CD14-positive monocyte (primary cell): ENCODE results near the gene GOLPH3L. TPM values are rescaled to one million over a fixed set of nuclear protein-coding genes. Genes with fewer than 3 reads are reported as not detected.

Experiments
- DNase-seq, 3 donors: peaks; one replicate each; pipeline ENCODE4 v3.0.0-alpha.2; 2011 to 2022
- H2AFZ ChIP-seq: 2 replicates; pipeline ENCODE4 v1.6.0; 2012; ENCODE audit warnings: mild to moderate bottlenecking, low read depth, low read length, inconsistent platforms; ENCODE audit not compliant: insufficient read depth, poor library complexity, severe bottlenecking
- H3K27ac ChIP-seq, 2 donors: 1 replicate in 1 of 2; 2 replicates in 1 of 2; pipeline ENCODE4 v1.5.1; 2012 to 2013; ENCODE audit warnings: low read length in 2 of 2, control low read depth in 1 of 2, inconsistent platforms in 1 of 2, low read depth in 1 of 2, mild to moderate bottlenecking in 1 of 2
- H3K27me3 ChIP-seq, 2 donors: one replicate each; pipeline versions ENCODE4 v1.6.0 to v1.6.1; 2011 to 2013; ENCODE audit warnings: low read length in 2 of 2; ENCODE audit not compliant: control insufficient read depth in 2 of 2, insufficient read depth in 2 of 2
- H3K36me3 ChIP-seq, 2 donors: replicated peaks in 1 of 2; 1 replicate in 1 of 2; 2 replicates in 1 of 2; pipeline versions ENCODE4 v1.5.1 to v1.6.1; 2012 to 2013; ENCODE audit warnings: low read length in 2 of 2, control low read depth in 1 of 2, inconsistent platforms in 1 of 2, mild to moderate bottlenecking in 1 of 2; ENCODE audit not compliant: insufficient read depth in 2 of 2, control insufficient read depth in 1 of 2
- H3K4me1 ChIP-seq, 2 donors: 1 replicate in 1 of 2; 2 replicates in 1 of 2; pipeline versions ENCODE4 v1.5.1 to v1.6.1; 2012 to 2013; ENCODE audit warnings: low read length in 2 of 2, control low read depth in 1 of 2, inconsistent platforms in 1 of 2, mild to moderate bottlenecking in 1 of 2, moderate library complexity in 1 of 2; ENCODE audit not compliant: insufficient read depth in 2 of 2, control insufficient read depth in 1 of 2
- H3K4me2 ChIP-seq: replicated peaks from 2 replicates; pipeline ENCODE3; 2012; ENCODE audit warnings: low read length, moderate library complexity, mild to moderate bottlenecking; ENCODE audit not compliant: poor library complexity, severe bottlenecking; ENCODE audit errors: extremely low read depth
- H3K4me3 ChIP-seq, 3 experiments: fragments of 200-600 bp in 1 of 3; sonication (generic) in 1 of 3; replicated peaks in 1 of 3; 1 replicate in 2 of 3; 2 replicates in 1 of 3; pipeline ENCODE4 v1.5.1; 2011 to 2013; ENCODE audit warnings: low read length in 3 of 3, mild to moderate bottlenecking in 3 of 3, control low read depth in 2 of 3, low read depth in 2 of 3, inconsistent platforms in 1 of 3, moderate library complexity in 1 of 3
- H3K79me2 ChIP-seq: 2 replicates; pipeline ENCODE4 v1.6.0; 2012; ENCODE audit warnings: mild to moderate bottlenecking, control low read depth, inconsistent platforms, low read length, moderate library complexity; ENCODE audit not compliant: insufficient read depth
- H3K9ac ChIP-seq: 2 replicates; pipeline ENCODE4 v1.6.0; 2017; ENCODE audit warnings: low read length, mild to moderate bottlenecking; ENCODE audit not compliant: insufficient read depth, poor library complexity, severe bottlenecking
- H3K9me3 ChIP-seq, 2 donors: replicated peaks in 1 of 2; 1 replicate in 1 of 2; 2 replicates in 1 of 2; pipeline versions ENCODE4 v1.5.1 to v1.6.1; 2012 to 2013; ENCODE audit warnings: low read length in 2 of 2, control low read depth in 1 of 2; ENCODE audit not compliant: control insufficient read depth in 1 of 2, insufficient read depth in 1 of 2
- H4K20me1 ChIP-seq: 2 replicates; pipeline ENCODE4 v1.6.0; 2012; ENCODE audit warnings: mild to moderate bottlenecking, low read length, control low read depth, moderate library complexity; ENCODE audit not compliant: insufficient read depth
- H3K27ac Mint-ChIP-seq, 7 donors: one replicate each; pipeline ENCODE4 v1.8.0; 2020; ENCODE audit warnings: mild to moderate bottlenecking in 7 of 7, mixed read lengths in 7 of 7, moderate library complexity in 6 of 7, inconsistent platforms in 2 of 7
- H3K27me3 Mint-ChIP-seq, 3 donors: one replicate each; pipeline ENCODE4 v1.8.0; 2021 to 2022; ENCODE audit warnings: low read depth in 3 of 3, mild to moderate bottlenecking in 3 of 3, mixed read lengths in 3 of 3, moderate library complexity in 3 of 3, inconsistent platforms in 1 of 3
- H3K36me3 Mint-ChIP-seq, 2 donors: one replicate each; pipeline ENCODE4 v1.8.0; 2020; ENCODE audit warnings: mixed read lengths in 2 of 2, inconsistent platforms in 1 of 2, mild to moderate bottlenecking in 1 of 2
- H3K4me1 Mint-ChIP-seq: one replicate; pipeline ENCODE4 v1.8.0; 2020; ENCODE audit warnings: mild to moderate bottlenecking, mixed read lengths
- H3K4me3 Mint-ChIP-seq, 2 donors: one replicate each; pipeline ENCODE4 v1.8.0; 2020; ENCODE audit warnings: mild to moderate bottlenecking in 2 of 2, mixed read lengths in 2 of 2, moderate library complexity in 1 of 2
- H3K9me3 Mint-ChIP-seq, 7 donors: one replicate each; pipeline ENCODE4 v1.8.0; 2020 to 2022; ENCODE audit warnings: mixed read lengths in 7 of 7, mild to moderate bottlenecking in 6 of 7, moderate library complexity in 6 of 7, inconsistent platforms in 2 of 7
- WGBS: methylation state at CpG from one replicate; pipeline ENCODE4 v1.1.5; 2013; ENCODE audit warnings: missing lambda C conversion rate; ENCODE audit not compliant: insufficient coverage; 5-methylcytosine and 5-hydroxymethylcytosine counted together
- intact Hi-C, 2 donors: fragments of 100-400 bp; cut with micrococcal nuclease; formaldehyde crosslinking; loops; one replicate each; pipeline versions ENCODE4 v1.15.0 to v1.15.1; 2023
- polyA plus RNA-seq, 3 donors: library from polyadenylated mRNA; depleted of rRNA in 1 of 3; unstranded in 2 of 3; stranded (reverse) in 1 of 3; fragments of 300-500 nt in 2 of 3; fragments of >200 nt in 1 of 3; fragmentation: Illumina TruSeq in 2 of 3; gene quantifications; 1 replicate in 2 of 3; 2 replicates in 1 of 3; pipeline ENCODE4 v1.2.3, GENCODE V29; 2012 to 2021
- TF ChIP-seq, protein P1 (sequence below): fragments of 200-600 bp; IDR thresholded peaks from one replicate; pipeline ENCODE4 v1.8.0; 2022; ENCODE audit warnings: antibody characterized with exemption, mild to moderate bottlenecking

The GOLPH3L gene
- polyA plus RNA-seq, 3 donors: 1.5 to 9.7 (median 4.7) TPM

DNA sequence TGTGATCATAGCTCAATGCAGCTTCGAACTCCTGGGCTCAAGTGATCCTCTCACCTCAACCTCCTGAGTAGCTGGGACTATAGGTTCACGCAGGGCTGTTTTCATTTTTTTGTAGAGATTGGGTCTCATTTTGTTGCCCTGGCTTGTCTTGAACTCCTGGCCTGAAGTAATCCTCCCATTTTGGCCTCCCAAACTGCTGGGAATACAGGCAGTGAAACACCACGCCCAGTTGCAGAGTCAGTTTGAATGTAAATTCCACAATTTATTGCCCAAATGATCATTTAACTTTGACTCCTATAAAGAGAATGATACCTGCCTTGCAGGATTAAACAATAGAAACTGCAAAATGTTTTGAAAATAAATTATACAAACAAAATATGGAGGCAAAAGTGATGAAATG lies 10.7 kb downstream of the GOLPH3L start:
- no CpG with 5 or more reads among the region's 3 CpGs for WGBS
- TF ChIP-seq, protein P1, sequence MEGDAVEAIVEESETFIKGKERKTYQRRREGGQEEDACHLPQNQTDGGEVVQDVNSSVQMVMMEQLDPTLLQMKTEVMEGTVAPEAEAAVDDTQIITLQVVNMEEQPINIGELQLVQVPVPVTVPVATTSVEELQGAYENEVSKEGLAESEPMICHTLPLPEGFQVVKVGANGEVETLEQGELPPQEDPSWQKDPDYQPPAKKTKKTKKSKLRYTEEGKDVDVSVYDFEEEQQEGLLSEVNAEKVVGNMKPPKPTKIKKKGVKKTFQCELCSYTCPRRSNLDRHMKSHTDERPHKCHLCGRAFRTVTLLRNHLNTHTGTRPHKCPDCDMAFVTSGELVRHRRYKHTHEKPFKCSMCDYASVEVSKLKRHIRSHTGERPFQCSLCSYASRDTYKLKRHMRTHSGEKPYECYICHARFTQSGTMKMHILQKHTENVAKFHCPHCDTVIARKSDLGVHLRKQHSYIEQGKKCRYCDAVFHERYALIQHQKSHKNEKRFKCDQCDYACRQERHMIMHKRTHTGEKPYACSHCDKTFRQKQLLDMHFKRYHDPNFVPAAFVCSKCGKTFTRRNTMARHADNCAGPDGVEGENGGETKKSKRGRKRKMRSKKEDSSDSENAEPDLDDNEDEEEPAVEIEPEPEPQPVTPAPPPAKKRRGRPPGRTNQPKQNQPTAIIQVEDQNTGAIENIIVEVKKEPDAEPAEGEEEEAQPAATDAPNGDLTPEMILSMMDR: no peak
- peaks cover 14 to 38% of the 10 kb centered on the region in 2 donors for H3K36me3 ChIP-seq
- peaks cover 0 to 3% (median 0%) of the 10 kb centered on the region in 7 donors for H3K9me3 Mint-ChIP-seq
- no peak overlapping the region for H2AFZ ChIP-seq
- H3K4me1 Mint-ChIP-seq: no peaks in the 10 kb centered on the region
- H3K4me2 ChIP-seq: no peak overlapping the region
- no peaks in the 10 kb centered on the region for H3K79me2 ChIP-seq
- intact Hi-C loops: no loop called here
- no peaks in the 10 kb centered on the region for H3K27me3 ChIP-seq
- no peak overlapping the region for H3K27ac Mint-ChIP-seq
- H3K36me3 Mint-ChIP-seq: peaks cover 25 to 30% of the 10 kb centered on the region in 2 donors
- no peaks in the 10 kb centered on the region for H3K4me1 ChIP-seq
- H3K9ac ChIP-seq: no peak overlapping the region
- H3K4me3 Mint-ChIP-seq: no peak overlapping the region
- H4K20me1 ChIP-seq: no peaks in the 10 kb centered on the region
- H3K9me3 ChIP-seq: no peaks in the 10 kb centered on the region
- no peak overlapping the region for H3K27ac ChIP-seq
- DNase-seq: no peak
- peaks cover 0 to 2% (median 0%) of the 10 kb centered on the region in 3 donors for H3K27me3 Mint-ChIP-seq
- no peak overlapping the region for H3K4me3 ChIP-seq

DNA sequence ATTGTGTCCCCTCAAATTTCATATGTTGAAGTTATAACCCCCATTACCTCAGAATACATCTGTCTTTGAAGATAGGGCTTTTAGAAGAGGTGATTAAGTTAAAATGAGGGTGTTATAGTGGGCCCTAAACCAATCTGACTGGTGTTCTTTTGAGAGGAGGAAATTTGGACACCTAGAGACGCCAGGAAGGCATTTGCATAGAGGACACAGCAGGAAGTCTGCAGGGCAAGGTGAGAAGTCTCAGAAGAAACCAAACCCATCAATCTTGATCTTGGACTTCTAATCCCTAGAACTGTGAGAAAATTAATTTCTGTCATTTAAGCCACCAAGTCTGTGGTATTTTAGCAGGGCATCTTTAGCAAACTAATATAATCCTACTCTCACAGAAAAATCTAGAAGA lies 13.0 kb downstream of the GOLPH3L start:
- H3K4me3 Mint-ChIP-seq: no peak overlapping the region
- no peaks in the 10 kb centered on the region for H4K20me1 ChIP-seq
- no peaks in the 10 kb centered on the region for H3K4me1 Mint-ChIP-seq
- H3K9ac ChIP-seq: no peak overlapping the region
- no peak overlapping the region for H3K4me3 ChIP-seq
- H3K4me2 ChIP-seq: no peak overlapping the region
- H3K27ac ChIP-seq: no peak overlapping the region
- peak overlapping the region in 2 of 7 donors; percentile 16 to 41 for H3K27ac Mint-ChIP-seq
- no peaks in the 10 kb centered on the region for H3K9me3 ChIP-seq
- no peaks in the 10 kb centered on the region for H3K27me3 ChIP-seq
- peaks cover 15 to 31% of the 10 kb centered on the region in 2 donors for H3K36me3 ChIP-seq
- DNase-seq: no peak
- no peaks in the 10 kb centered on the region for H3K79me2 ChIP-seq
- H3K36me3 Mint-ChIP-seq: peaks cover 21 to 22% of the 10 kb centered on the region in 2 donors
- peaks cover 0 to 3% (median 0%) of the 10 kb centered on the region in 7 donors for H3K9me3 Mint-ChIP-seq
- no peak overlapping the region for H2AFZ ChIP-seq
- intact Hi-C loops: no loop called here
- TF ChIP-seq, protein P1: no peak
- no CpG with 5 or more reads among the region's 1 CpG for WGBS
- H3K27me3 Mint-ChIP-seq: peaks cover 0 to 2% (median 0%) of the 10 kb centered on the region in 3 donors
- H3K4me1 ChIP-seq: no peaks in the 10 kb centered on the region
